Urinary bladder (tissue), 4 donors: Measurements from ENCODE around the gene NUDT1. TPM values are rescaled to one million over a fixed set of nuclear protein-coding genes. Genes with fewer than 3 reads are reported as not detected.

Experiments
- DNase-seq: peaks from one replicate; pipeline ENCODE4 v3.0.0-alpha.2; 2015; ENCODE audit errors: extremely low spot score
- H3K27ac ChIP-seq: one replicate; pipeline ENCODE4 v1.5.1; 2013; ENCODE audit warnings: low read depth, mild to moderate bottlenecking, moderate library complexity
- H3K36me3 ChIP-seq: one replicate; pipeline ENCODE4 v1.6.1; 2013; ENCODE audit warnings: mild to moderate bottlenecking, moderate library complexity; ENCODE audit not compliant: insufficient read depth
- H3K4me1 ChIP-seq: one replicate; pipeline ENCODE4 v1.6.1; 2013; ENCODE audit warnings: mild to moderate bottlenecking, moderate library complexity; ENCODE audit not compliant: insufficient read depth
- H3K4me3 ChIP-seq: one replicate; pipeline ENCODE4 v1.5.1; 2013; ENCODE audit warnings: low read depth, low read length
- WGBS: extraction: QIAGEN DNeasy Blood & Tissue Kit; methylation state at CpG from one replicate; pipeline ENCODE4 v1.1.7; 2013; 5-methylcytosine and 5-hydroxymethylcytosine counted together
- polyA plus RNA-seq: library from polyadenylated mRNA; stranded (reverse); fragments of 200-250 nt; gene quantifications from one replicate; pipeline ENCODE4 v1.2.3, GENCODE V29; 2013
- total RNA-seq: library from RNA; depleted of rRNA; stranded (reverse); fragments of >200 nt; gene quantifications from one replicate; pipeline ENCODE4 v1.2.3, GENCODE V29; 2014
- donor health status: healthy with polysubstance abuse.
- donor health status: healthy.

The NUDT1 gene
- total and polyA plus RNA-seq, 2 donors = 11.4 to 33.0 TPM

- H3K4me1 ChIP-seq = no peaks in the 10 kb centered on the region
- peaks cover under 1% of the 10 kb centered on the region for H3K36me3 ChIP-seq
- 91% methylated on average over 17 of the region's 17 CpGs for WGBS
- H3K4me3 ChIP-seq = no peak overlapping the region
- H3K27ac ChIP-seq = no peak overlapping the region
- DNase-seq = no peak
These were observed 18.7 kb upstream of the NUDT1 start for GRCh38 chr7:2223321-2223720.

- H3K27ac ChIP-seq = no peak overlapping the region
These were observed 17.5 kb upstream of the NUDT1 start for GRCh38 chr7:2224491-2224928.

GRCh38 chr7:2224934-2225333 lies 17.1 kb upstream of the NUDT1 start:
- no peaks in the 10 kb centered on the region for H3K36me3 ChIP-seq
- DNase-seq = no peak
- H3K4me1 ChIP-seq = no peaks in the 10 kb centered on the region
- WGBS = 81% methylated on average over 4 of the region's 4 CpGs
- no peak overlapping the region for H3K4me3 ChIP-seq
- no peak overlapping the region for H3K27ac ChIP-seq

More at GRCh38 chr7:2224491-2224928, 17.5 kb upstream of the NUDT1 start:
- DNase-seq = no peak
- H3K36me3 ChIP-seq = no peaks in the 10 kb centered on the region
- 90% methylated on average over 13 of the region's 13 CpGs for WGBS
- H3K4me1 ChIP-seq = no peaks in the 10 kb centered on the region
- H3K4me3 ChIP-seq = no peak overlapping the region

- WGBS = 91% methylated on average over 14 of the region's 14 CpGs
- H3K4me1 ChIP-seq = no peaks in the 10 kb centered on the region
- no peak for DNase-seq
- no peak overlapping the region for H3K27ac ChIP-seq
- no peaks in the 10 kb centered on the region for H3K36me3 ChIP-seq
- H3K4me3 ChIP-seq = no peak overlapping the region
These were observed 16.7 kb upstream of the NUDT1 start for GRCh38 chr7:2225336-2225735.

GRCh38 chr7:2225830-2226229 lies 16.2 kb upstream of the NUDT1 start:
- no peaks in the 10 kb centered on the region for H3K36me3 ChIP-seq
- no peaks in the 10 kb centered on the region for H3K4me1 ChIP-seq
- no peak overlapping the region for H3K4me3 ChIP-seq
- H3K27ac ChIP-seq = no peak overlapping the region
- no peak for DNase-seq
- WGBS = 96% methylated on average over 13 of the region's 13 CpGs

- no peak for DNase-seq
- H3K4me1 ChIP-seq = no peaks in the 10 kb centered on the region
- WGBS = 90% methylated on average over 15 of the region's 15 CpGs
- no peak overlapping the region for H3K27ac ChIP-seq
- no peak overlapping the region for H3K4me3 ChIP-seq
- H3K36me3 ChIP-seq = no peaks in the 10 kb centered on the region
These were observed 14.3 kb upstream of the NUDT1 start for GRCh38 chr7:2227699-2228098.

- WGBS = 83% methylated on average over 8 of the region's 8 CpGs
- Histone ChIP-seq H3K4me3 (no peak overlapping the region), H3K27ac (no peak overlapping the region), H3K4me1 (peaks cover 2% of the 10 kb centered on the region), H3K36me3 (no peaks in the 10 kb centered on the region)
- no peak for DNase-seq
These were observed 13.1 kb upstream of the NUDT1 start for GRCh38 chr7:2228921-2229320.

GRCh38 chr7:2229467-2229866 lies 12.6 kb upstream of the NUDT1 start:
- Histone ChIP-seq H3K36me3 (no peaks in the 10 kb centered on the region), H3K4me3 (no peak overlapping the region), H3K27ac (no peak overlapping the region), H3K4me1 (peaks cover 2% of the 10 kb centered on the region)
- WGBS = 94% methylated on average over 7 of the region's 7 CpGs
- no peak for DNase-seq

GRCh38 chr7:2230226-2230625 lies 11.8 kb upstream of the NUDT1 start:
- no peak for DNase-seq
- 92% methylated on average over 8 of the region's 8 CpGs for WGBS
- H3K36me3 ChIP-seq = no peaks in the 10 kb centered on the region
- H3K4me3 ChIP-seq = no peak overlapping the region
- peaks cover 2% of the 10 kb centered on the region for H3K4me1 ChIP-seq
- no peak overlapping the region for H3K27ac ChIP-seq

- no peak overlapping the region for H3K27ac ChIP-seq
- H3K4me1 ChIP-seq = peaks cover 2% of the 10 kb centered on the region
- WGBS = 88% methylated on average over 9 of the region's 9 CpGs
- H3K4me3 ChIP-seq = no peak overlapping the region
- DNase-seq = no peak
- H3K36me3 ChIP-seq = no peaks in the 10 kb centered on the region
These were observed 11.1 kb upstream of the NUDT1 start for GRCh38 chr7:2230882-2231281.

GRCh38 chr7:2231992-2232765 lies 9.8 kb upstream of the NUDT1 start:
- no peak overlapping the region for H3K27ac ChIP-seq
- no peaks in the 10 kb centered on the region for H3K36me3 ChIP-seq
- no peak for DNase-seq
- peak overlapping the region; percentile 100 for H3K4me3 ChIP-seq
- peaks cover 2% of the 10 kb centered on the region for H3K4me1 ChIP-seq
- under 1% methylated on average over 46 of the region's 46 CpGs for WGBS

GRCh38 chr7:2232766-2233520 lies 9.1 kb upstream of the NUDT1 start, which contains the start of gene MAD1L1:
Gene MAD1L1, minus strand, starts transcription at chr7:2232945. Its CDS starts 2,812 bp downstream, at chr7:2230133.
- under 1% methylated on average over 63 of the region's 63 CpGs for WGBS

GRCh38 chr7:2233926-2234325 lies 8.1 kb upstream of the NUDT1 start:
- WGBS = 81% methylated on average over 3 of the region's 3 CpGs
- Histone ChIP-seq H3K36me3 (peaks cover 2% of the 10 kb centered on the region), H3K27ac (no peak overlapping the region), H3K4me1 (peaks cover 2% of the 10 kb centered on the region), H3K4me3 (no peak overlapping the region)
- no peak for DNase-seq

More at GRCh38 chr7:2232766-2233520, 9.1 kb upstream of the NUDT1 start, which contains the start of gene MAD1L1:
- Histone ChIP-seq H3K4me1 (peaks cover 2% of the 10 kb centered on the region), H3K27ac (no peak within 1 kb of the TSS), H3K36me3 (peaks cover under 1% of the 10 kb centered on the region), H3K4me3 (peak within 1 kb of the TSS; percentile 100)
- DNase-seq = peak; percentile 76

GRCh38 chr7:2237109-2237602 lies 4.9 kb upstream of the NUDT1 start:
- H3K36me3 ChIP-seq = peaks cover 5% of the 10 kb centered on the region
- no peak overlapping the region for H3K27ac ChIP-seq
- no peak overlapping the region for H3K4me3 ChIP-seq
- no peak for DNase-seq
- H3K4me1 ChIP-seq = peaks cover 2% of the 10 kb centered on the region
- WGBS = 80% methylated on average over 12 of the region's 12 CpGs
